ENCODE data around the gene GLB1L3. TPM values are rescaled to one million over a fixed set of nuclear protein-coding genes. Genes with fewer than 3 reads are reported as not detected.

GLB1L3 gene
- polyA plus RNA-seq, 1 donor (not counting 4 experiments of a cell fraction or from before 2014, with no cell fraction given) = 3.0 TPM

GRCh38 chr11:134260503-134260902, 15.7 kb upstream of the GLB1L3 start:
- Histone ChIP-seq H3K9me3 (ENCODE audit: control insufficient read depth, low read depth, low read length) (no peaks in the 10 kb centered on the region), H3K9ac (ENCODE audit: control insufficient read depth, extremely low read depth, insufficient read depth, low read length) (no peak overlapping the region), H3K27me3 (ENCODE audit: control insufficient read depth, extremely low read depth, insufficient read depth, low read length) (no peaks in the 10 kb centered on the region), H4K20me1 (ENCODE audit: control insufficient read depth, extremely low read depth, insufficient read depth, low read length) (no peaks in the 10 kb centered on the region), H3K9me1 (ENCODE audit: control insufficient read depth, extremely low read depth, insufficient read depth, low read length) (peaks cover 2% of the 10 kb centered on the region), H3K4me2 (ENCODE audit: control insufficient read depth, extremely low read depth, insufficient read depth, low read depth, low read length) (no peak overlapping the region), H2AFZ (ENCODE audit: control insufficient read depth, low read length) (no peak overlapping the region), H3K79me2 (ENCODE audit: control insufficient read depth, insufficient read depth, low read length) (peaks cover 3% of the 10 kb centered on the region), H3K27ac (ENCODE audit: control insufficient read depth, insufficient read depth, low read length) (no peak overlapping the region), H3K36me3 (ENCODE audit: control insufficient read depth in 2 of 2, extremely low read depth in 1 of 2, insufficient read depth in 2 of 2, low read length in 2 of 2) (peaks cover 24 to 29% of the 10 kb centered on the region in 2 experiments), H3K4me1 (ENCODE audit: control insufficient read depth, extremely low read depth, insufficient read depth, low read length) (peaks cover 4% of the 10 kb centered on the region), H3K4me3 (ENCODE audit: control insufficient read depth in 2 of 3, extremely low read depth in 1 of 3, insufficient read depth in 2 of 3, low read depth in 1 of 3, low read length in 3 of 3) (no peak overlapping the region)
- DNase-seq (ENCODE audit: low read depth, low spot score) (no peak), FAIRE-seq (no peak)
- dilution Hi-C loops (cut with MboI; ENCODE audit: extremely low pct_ligation_motif_present, low sequenced_read_pairs) = no loop called here
- TF ChIP-seq EZH2 (IDR thresholded peaks at IDR 0.05; ENCODE audit: low read length) (no peak), CTCF (optimal IDR thresholded peaks at IDR 0.05 in 1 of 3, IDR thresholded peaks at IDR 0.05 in 1 of 3, conservative IDR thresholded peaks at IDR 0.05 in 1 of 3; ENCODE audit: extremely low read depth in 1 of 3, insufficient read depth in 2 of 3, low read length in 3 of 3) (no peak)

- Histone ChIP-seq H3K27me3 (ENCODE audit: control insufficient read depth, extremely low read depth, insufficient read depth, low read length) (no peaks in the 10 kb centered on the region), H3K4me3 (ENCODE audit: control insufficient read depth in 2 of 3, extremely low read depth in 1 of 3, insufficient read depth in 2 of 3, low read depth in 1 of 3, low read length in 3 of 3) (no peak overlapping the region), H3K4me1 (ENCODE audit: control insufficient read depth, extremely low read depth, insufficient read depth, low read length) (peaks cover 9% of the 10 kb centered on the region), H3K9me1 (ENCODE audit: control insufficient read depth, extremely low read depth, insufficient read depth, low read length) (peaks cover 2% of the 10 kb centered on the region), H3K79me2 (ENCODE audit: control insufficient read depth, insufficient read depth, low read length) (peaks cover 3% of the 10 kb centered on the region), H3K9ac (ENCODE audit: control insufficient read depth, extremely low read depth, insufficient read depth, low read length) (no peak overlapping the region), H3K36me3 (ENCODE audit: control insufficient read depth in 2 of 2, extremely low read depth in 1 of 2, insufficient read depth in 2 of 2, low read length in 2 of 2) (peaks cover 24 to 29% of the 10 kb centered on the region in 2 experiments), H4K20me1 (ENCODE audit: control insufficient read depth, extremely low read depth, insufficient read depth, low read length) (no peaks in the 10 kb centered on the region), H3K4me2 (ENCODE audit: control insufficient read depth, extremely low read depth, insufficient read depth, low read depth, low read length) (no peak overlapping the region), H2AFZ (ENCODE audit: control insufficient read depth, low read length) (no peak overlapping the region), H3K9me3 (ENCODE audit: control insufficient read depth, low read depth, low read length) (no peaks in the 10 kb centered on the region), H3K27ac (ENCODE audit: control insufficient read depth, insufficient read depth, low read length) (no peak overlapping the region)
- no peak for DNase-seq (ENCODE audit: low read depth, low spot score)
- no peak for TF ChIP-seq EZH2 (IDR thresholded peaks at IDR 0.05; ENCODE audit: low read length)
- no peak for TF ChIP-seq CTCF (optimal IDR thresholded peaks at IDR 0.05 in 1 of 3, IDR thresholded peaks at IDR 0.05 in 1 of 3, conservative IDR thresholded peaks at IDR 0.05 in 1 of 3; ENCODE audit: extremely low read depth in 1 of 3, insufficient read depth in 2 of 3, low read length in 3 of 3)
- dilution Hi-C loops (cut with MboI; ENCODE audit: extremely low pct_ligation_motif_present, low sequenced_read_pairs) = no loop called here
- no peak for FAIRE-seq
Measured at GRCh38 chr11:134260983-134261382, 15.2 kb upstream of the GLB1L3 start.

Data from keratinocyte (primary cell).